KBM-7 (cell line): ENCODE measurements around the gene TMPRSS15.

Experiments used
- DNase-seq: peaks from one replicate; pipeline ENCODE4 v3.0.0-alpha.2; 2015
- in situ Hi-C: fragments of 300-500 bp; cut with MboI; formaldehyde crosslinking; loops from 2 replicates; pipeline ENCODE4 v1.14.3; 2020; ENCODE audit warnings: low sequenced_read_pairs, low pct_unique_long_range_greater_than_20kb, mixed read lengths

The TMPRSS15 gene

GRCh38 chr21:18252680-18253079 lies 150.9 kb downstream of the TMPRSS15 start:
- DNase-seq: no peak
- in situ Hi-C loops: no loop called here

GRCh38 chr21:18252256-18252655 lies 151.3 kb downstream of the TMPRSS15 start:
- in situ Hi-C loops: no loop called here
- no peak for DNase-seq

DNA sequence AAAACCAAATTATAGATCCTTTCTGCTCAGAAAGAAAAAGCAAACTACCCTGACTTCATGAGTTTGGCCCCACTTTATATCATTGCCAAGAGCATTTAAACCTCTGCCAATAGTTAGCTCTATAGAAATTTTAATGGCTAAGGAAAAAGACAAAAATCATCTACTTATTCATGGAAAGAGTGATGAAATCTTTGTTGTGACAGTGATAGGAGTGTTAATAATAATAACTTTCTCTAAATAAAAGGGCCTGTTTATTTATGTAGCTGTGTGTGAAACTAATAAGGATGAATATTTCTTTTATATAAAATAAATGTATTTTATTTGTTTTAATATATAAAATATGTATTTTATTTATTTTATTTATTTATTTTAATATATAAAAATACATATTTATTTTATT lies 152.5 kb downstream of the TMPRSS15 start:
- in situ Hi-C loops: no loop called here
- DNase-seq: peak; percentile 21

- in situ Hi-C loops: no loop called here
- DNase-seq: peak; percentile 24
These were observed 153.9 kb downstream of the TMPRSS15 start for GRCh38 chr21:18249672-18250071.

DNA sequence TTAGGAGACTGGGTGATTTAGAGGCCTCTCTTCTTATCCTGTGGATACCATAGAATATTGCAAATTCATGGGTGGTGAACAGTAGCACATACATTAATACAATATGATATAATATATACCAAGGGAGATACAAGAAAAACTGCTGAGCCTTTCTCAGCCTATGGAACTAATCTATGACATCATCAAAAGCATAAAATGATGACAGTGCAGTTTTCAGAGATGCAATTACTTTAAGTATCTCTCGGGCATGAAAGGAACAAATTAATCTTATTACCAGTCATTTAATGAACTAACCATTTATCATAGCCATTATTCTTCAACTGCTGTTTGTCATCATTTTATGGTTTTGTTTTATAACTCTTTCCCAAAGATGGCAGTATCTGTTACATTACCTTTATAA lies 155.4 kb downstream of the TMPRSS15 start:
- in situ Hi-C loops: no loop called here

DNA sequence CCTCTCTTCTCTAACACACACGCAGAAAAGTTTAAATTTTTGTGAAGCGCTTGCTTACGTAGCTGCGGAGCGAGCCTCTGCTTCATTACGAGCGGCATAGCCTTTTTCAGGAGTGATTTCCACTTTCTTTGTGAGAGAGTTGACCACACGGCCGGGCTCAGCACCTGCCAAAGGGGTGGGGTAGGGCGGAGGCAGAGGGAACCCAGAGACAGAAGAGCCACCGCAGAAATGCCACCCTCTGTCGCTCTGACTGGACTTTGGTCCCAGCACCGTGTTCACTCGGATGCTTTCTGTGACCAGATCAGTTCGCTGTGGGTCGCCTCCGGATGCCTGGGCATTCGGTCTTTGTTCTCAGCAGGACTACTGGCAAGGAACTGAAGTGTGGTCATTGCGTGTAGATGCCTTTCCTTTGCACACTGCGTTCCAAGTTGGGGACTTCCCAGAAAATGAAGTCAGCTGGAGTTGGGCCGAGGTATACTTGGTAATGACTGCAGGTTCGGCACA lies 158.1 kb downstream of the TMPRSS15 start:
- DNase-seq: no peak
- in situ Hi-C loops: no loop called here

More for the DNA sequence above, 155.4 kb downstream of the TMPRSS15 start:
- DNase-seq: no peak

GRCh38 chr21:18244671-18245463 lies 158.7 kb downstream of the TMPRSS15 start, which contains the start of gene CHODL:
Gene CHODL (plus strand): TSS chr21:18244833. CDS start chr21:18245224, 391 bp downstream.
- DNase-seq: no peak
- in situ Hi-C loops: no loop called here

GRCh38 chr21:18235545-18235944 lies 168.0 kb downstream of the TMPRSS15 start:
- DNase-seq: no peak

DNA sequence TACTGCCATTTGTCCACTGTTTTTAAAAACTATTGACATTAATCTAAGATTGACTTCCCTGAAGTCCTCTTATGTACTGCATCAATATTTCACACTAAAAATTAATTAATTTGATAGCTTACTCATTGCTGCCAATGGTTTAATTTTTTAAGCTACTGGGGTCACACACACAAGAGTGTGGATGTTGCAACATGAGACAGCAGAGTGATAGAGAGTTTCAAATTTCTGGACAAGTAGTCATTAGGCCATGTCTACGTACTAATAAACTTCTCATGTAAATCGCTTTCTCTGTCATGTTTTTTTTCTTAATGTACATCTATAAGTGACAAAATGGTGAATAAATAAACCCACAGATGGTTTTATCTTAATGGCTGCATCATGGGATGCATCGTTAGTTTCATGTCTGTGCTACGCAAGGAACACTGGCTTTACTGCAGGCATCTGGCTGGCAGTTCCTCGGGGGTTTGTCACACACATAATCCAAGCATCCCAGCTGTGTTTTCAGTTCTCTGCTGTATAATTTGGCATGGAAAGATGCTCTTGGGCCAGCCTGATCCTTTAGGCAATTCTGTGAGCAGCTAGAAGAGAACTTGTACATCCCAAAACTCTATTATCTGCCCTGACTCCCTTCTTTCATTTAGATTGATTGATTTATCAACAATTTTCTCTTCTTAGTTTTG lies 175.4 kb downstream of the TMPRSS15 start:
- DNase-seq: no peak
- in situ Hi-C loops: no loop called here

More at GRCh38 chr21:18235545-18235944, 168.0 kb downstream of the TMPRSS15 start:
- in situ Hi-C loops: no loop called here

- in situ Hi-C loops: no loop called here
- no peak for DNase-seq
These were observed 181.2 kb downstream of the TMPRSS15 start for GRCh38 chr21:18222346-18222745.

DNA sequence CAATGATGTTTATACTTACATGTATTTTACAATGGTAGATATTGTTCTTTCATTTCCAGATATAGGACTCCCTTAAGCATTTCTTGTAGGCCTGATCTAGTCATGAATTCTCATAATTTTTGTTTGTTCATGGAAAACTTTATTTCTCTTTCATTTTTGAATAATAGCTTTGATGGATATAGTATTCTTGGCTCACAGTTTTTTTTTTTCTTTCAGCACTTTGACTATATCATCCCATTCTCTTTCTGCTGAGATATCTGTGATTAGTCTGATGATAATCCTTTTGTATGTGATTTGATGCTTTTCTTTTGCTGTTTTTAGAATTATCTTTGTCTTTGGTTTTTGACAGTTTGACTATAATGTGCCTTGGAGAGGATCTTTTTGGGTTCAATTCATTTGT lies 183.1 kb downstream of the TMPRSS15 start:
- DNase-seq: no peak
- in situ Hi-C loops: no loop called here
